GM19328 (cell line): ENCODE results near the gene NRG3.
"Not testable (repeated sequence)": the region's sequence is repeated elsewhere in the genome, so short reads cannot be mapped to it uniquely, and the experiment has no call there.

Experiments
- ATAC-seq: cut with Tn5 transposase; IDR thresholded peaks from one replicate; pipeline ENCODE4 v1.9.1; 2021; ENCODE audit warnings: mild to moderate bottlenecking, moderate library complexity; ENCODE audit not compliant: unreplicated experiment

NRG3 gene

GRCh38 chr10:82942286-82943099 is 1067.5 kb downstream of the NRG3 start:
- ATAC-seq, result no peak

DNA sequence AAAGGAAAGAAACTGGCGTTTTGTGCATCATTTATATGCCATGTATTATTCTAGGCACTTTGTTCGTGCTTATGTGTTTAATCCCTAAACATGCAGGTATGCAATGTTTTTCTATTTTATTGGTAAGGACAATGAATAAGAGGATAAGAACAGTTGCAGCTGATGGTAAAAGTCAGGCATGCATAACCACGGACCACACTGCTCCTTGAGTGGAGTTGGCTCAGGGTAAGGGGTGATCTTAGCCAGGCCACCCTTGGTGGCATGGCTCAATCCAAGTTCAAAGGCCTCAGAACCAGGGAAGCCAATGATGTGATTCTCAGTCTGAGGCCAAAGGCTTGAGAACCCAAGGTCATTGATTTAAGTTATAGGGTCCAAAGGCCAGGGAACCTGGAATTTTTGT is 1068.1 kb downstream of the NRG3 start:
- no peak for ATAC-seq

- no peak for ATAC-seq
Measured at GRCh38 chr10:82949816-82950575, 1075.0 kb downstream of the NRG3 start.

GRCh38 chr10:82953331-82953730 is 1078.3 kb downstream of the NRG3 start:
- no peak for ATAC-seq

GRCh38 chr10:82953909-82954308 is 1078.9 kb downstream of the NRG3 start:
- ATAC-seq, result no peak

GRCh38 chr10:82960421-82961060 is 1085.5 kb downstream of the NRG3 start:
- ATAC-seq, result not testable (repeated sequence)

GRCh38 chr10:82961864-82962263 is 1086.9 kb downstream of the NRG3 start:
- ATAC-seq, result no peak

DNA sequence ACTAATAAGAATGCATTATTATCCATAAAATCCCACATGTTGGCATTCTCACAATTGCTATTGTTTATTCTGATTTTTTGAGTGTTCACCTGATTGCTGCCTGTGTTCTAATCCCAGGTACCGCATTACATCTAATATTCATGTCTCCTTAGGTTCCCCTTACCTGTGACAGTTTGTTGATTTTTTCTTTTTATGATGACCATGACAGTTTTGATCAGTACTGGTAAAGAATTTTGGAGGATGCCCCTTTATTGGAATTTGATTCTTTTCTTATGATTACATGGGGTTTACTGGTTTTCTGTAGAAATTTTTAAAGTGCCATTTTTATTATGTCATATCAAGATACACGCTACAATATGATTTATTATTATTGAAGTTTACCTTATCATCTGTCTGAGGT is 1091.1 kb downstream of the NRG3 start:
- ATAC-seq, result no peak

DNA sequence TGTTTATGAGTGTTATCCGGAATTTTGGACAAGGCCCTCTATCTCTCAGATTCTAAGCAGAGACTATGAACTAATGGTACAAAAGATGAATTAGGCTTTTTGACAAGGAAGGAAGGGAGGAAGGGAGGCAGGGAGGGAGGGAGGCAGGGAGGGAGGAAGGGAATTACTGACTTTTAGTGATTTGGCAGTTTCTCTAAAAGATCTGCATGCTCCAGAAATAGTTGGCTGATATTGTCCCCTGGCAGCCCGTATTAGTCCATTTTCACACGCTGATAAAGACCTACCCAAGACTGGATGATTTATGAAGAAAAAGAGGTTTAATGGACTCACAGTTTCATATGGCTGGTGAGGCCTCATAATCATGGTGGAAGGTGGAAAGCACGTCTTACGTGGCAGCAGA is 1093.5 kb downstream of the NRG3 start:
- ATAC-seq, result no peak

GRCh38 chr10:82969405-82969804 is 1094.4 kb downstream of the NRG3 start:
- ATAC-seq, result no peak

DNA sequence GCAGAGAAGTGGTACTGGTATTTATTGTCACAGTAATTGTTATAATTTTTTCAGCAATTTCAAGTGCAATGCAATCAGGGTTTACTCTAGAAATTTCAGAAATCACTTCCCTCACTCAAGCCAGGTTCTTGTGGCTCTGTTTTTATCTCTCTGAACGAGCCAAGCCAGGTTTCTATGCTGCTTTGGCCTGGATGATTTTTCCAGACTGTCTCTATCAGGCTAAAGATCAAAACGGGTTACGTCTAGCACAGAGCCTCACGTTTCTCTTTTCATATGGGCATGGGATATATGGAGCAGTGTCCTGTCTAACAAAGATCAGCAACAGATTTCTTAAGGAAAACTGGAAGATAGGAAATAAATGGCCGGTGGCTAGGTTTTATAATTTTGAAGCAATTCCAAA is 1105.3 kb downstream of the NRG3 start:
- ATAC-seq, result no peak

DNA sequence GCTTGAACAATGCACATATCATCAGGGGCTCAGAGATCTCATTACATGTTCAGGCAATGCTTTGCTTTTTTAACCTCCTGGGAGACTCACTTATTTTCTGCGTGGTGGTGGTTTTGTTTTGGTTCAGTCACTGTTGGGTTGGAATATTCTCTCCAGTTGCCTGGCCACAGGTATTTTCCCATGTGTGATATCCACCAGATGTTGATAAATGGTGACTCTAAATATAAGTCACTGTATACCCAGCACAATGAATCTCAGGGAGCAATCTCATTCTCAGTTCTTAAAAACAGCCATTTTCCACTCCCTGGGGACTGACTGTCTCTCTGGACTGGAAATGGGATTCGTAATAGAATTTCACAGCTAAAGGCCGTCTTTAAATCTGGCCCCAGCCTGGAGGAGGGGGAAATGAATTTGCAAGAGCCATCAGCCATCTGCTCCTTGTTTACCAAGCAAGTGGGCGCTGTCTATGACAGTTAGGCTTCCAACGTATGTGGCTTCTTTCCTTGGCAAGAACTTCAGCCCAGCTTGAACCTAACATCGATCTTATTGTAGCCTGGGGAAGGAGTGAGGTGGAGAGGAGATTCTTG is 1106.2 kb downstream of the NRG3 start:
- no peak for ATAC-seq

DNA sequence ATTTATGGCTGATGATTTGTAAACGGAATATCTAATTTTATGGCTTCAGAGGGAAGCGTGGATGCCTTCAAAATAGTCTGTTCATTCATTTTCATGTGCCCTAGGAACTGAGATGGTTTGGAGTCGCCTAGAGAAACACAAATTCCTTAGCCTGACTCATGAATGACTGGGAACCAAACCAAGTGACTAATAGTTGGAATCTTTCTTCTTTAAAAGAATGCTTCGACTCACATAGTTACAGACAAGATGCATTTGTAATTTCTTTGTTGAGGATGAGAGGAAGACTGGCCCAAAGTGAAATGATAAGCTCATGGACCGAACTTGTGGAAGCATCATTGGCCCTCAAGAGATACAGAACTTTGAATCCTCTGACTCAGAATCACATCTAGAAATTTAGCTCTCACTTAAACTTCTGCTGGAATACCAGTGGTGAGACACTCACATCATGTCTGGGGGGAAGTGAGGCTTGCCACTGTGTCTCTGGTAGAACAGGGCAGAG is 1107.2 kb downstream of the NRG3 start:
- no peak for ATAC-seq

- no peak for ATAC-seq
Measured at GRCh38 chr10:82986216-82986615, 1111.2 kb downstream of the NRG3 start.

- not testable (repeated sequence) for ATAC-seq
Measured at GRCh38 chr10:83006479-83006878, 1131.5 kb downstream of the NRG3 start.

DNA sequence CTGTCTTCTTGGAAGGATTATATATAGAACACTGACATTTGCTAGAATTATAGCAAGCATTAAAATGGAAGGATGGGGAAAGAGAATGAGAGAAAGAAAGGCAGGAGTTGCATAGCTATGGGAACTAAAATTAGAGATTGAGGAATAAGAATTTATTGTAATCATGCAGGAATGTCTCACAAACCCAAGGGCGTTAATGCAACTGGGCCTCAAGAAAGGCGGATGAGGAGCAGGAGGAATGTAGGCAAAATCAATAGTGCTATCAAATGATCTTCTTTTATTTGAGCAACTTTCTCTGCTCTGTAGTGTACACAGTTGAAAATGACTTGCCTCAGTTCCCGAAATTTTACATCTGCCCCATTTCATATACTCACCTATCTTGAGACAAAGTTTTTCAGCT is 1132.5 kb downstream of the NRG3 start:
- ATAC-seq, result no peak

DNA sequence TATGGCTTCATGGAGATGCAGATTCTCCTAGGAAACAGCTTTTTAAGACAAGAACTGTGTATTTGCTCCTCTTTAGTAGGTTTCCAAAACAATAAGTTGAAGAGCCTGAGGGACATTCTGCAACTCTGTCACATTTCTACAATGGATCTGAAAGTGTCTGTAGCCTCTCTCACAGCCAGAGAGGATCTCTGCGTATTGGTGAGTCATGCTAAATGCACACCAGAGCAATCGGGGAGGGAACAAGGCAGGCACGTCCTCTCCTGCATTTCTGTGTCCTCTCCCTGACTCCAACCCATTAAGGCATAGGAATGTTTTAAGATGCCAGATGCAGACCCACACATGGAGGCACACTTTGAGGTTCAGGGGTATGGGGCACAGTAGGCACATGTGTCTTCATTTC is 1137.9 kb downstream of the NRG3 start:
- ATAC-seq, result no peak

DNA sequence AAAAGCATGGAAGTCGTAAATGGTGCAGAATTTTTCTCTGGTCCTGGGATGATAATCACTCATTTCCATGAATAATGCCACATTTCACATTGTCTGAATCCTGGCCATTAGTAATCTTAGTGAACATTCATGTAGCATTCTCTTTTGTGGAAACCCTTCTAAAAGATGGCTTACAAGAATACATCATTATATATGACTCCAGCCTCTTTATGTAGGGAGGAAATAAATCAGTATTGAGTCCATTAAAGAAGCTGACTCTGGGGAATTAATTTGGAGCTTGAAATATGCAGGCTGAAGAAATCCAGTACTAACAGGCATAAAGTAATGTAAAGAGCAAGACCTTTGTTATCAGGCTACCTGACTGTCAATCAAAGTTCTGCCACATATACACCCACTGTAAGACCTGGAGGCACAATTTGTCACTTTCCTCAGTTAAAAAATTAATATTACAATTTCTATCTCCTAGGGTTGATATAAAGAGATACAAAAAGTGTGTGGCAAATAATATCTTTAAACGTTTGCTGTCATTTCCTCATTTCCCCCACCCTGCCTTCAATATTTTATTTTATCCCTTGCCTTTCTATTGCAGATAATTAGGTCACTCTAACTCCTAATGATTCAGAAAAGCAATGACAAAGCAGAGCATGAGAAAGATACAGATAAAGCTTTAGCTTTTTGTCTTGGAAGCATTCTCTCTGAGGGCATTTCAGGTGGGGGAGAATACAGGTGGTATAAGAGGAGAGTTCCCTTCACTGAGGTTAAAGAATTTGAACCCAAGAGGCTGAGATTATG is 1142.3 kb downstream of the NRG3 start:
- no peak for ATAC-seq

- ATAC-seq, result no peak
Measured at GRCh38 chr10:83023662-83024061, 1148.7 kb downstream of the NRG3 start.
